ENCODE data around the gene BIRC5. TPM values are rescaled to one million over a fixed set of nuclear protein-coding genes. Genes with fewer than 3 reads are reported as not detected.

BIRC5 gene
- total RNA-seq, 1 donor from 2014 or later, result 5.8 TPM

DNA sequence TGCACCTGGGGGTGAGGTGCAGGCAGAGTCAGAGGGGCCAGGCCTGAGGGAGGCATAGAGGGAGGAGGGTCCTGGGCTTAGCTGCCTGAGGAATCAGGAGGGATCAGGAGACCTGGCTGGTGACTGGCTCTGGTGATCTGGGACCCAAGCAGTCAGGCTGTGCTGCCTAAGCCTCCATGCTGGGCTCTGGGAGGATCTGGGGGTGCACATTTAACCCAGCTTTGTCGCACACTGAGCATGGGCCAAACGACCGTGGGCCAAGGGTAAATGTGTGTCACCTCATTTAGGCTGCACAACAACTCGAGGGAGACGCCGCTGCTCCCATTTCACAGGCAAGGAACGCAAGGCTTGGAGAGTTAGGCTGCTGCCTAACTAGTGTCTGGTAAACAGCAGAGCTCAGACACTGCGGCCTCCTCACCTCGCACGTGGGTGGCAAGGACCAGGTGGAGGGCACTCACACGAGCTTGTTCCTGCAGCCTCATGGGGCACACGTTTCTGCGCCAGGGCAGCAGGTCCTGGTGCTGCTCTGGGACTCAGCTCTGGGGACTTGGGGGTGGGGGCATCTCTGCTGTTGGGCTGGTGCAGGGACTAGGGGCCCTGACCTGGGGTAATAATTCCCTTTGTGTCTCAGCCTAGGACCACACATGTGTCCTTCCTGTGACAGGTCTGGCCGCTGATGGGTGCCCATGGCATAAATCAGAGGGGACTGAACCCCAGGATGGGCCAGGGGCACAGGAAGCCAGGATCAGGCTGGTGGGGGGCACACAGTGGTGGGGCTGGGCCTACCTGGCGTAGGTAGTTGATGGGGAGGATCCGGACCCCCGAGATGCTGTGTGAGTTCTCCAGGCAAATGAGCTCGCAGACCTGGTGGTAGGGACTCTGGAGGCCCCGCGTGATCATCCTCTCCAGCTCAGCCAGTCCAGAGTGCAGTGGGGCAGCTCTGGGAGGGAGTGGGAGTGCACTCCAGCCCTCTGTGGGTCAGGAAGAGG is 36.1 kb downstream of the BIRC5 start:
- Histone ChIP-seq H3K9me3 (ENCODE audit: insufficient read depth, low read depth, low read length) (no peaks in the 10 kb centered on the region), H3K4me2 (ENCODE audit: low read length) (no peak overlapping the region), H2AFZ (ENCODE audit: low read depth, low read length) (no peak overlapping the region), H3K9ac (ENCODE audit: low read length) (no peak overlapping the region), H3K27me3 (ENCODE audit: insufficient read depth, low read length) (no peaks in the 10 kb centered on the region), H3K27ac (ENCODE audit: low read depth, low read length) (no peak overlapping the region), H4K20me1 (ENCODE audit: insufficient read depth, low read length) (no peaks in the 10 kb centered on the region), H3K79me2 (ENCODE audit: insufficient read depth, low read length) (no peaks in the 10 kb centered on the region), H3K4me3 (ENCODE audit: insufficient read depth, low read depth, low read length) (no peak overlapping the region), H3K36me3 (ENCODE audit: insufficient read depth, low read length) (no peaks in the 10 kb centered on the region), H3K4me1 (ENCODE audit: insufficient read depth, low read length) (peaks cover 4% of the 10 kb centered on the region)
- Mint-ChIP-seq H3K4me3 (ENCODE audit: unreplicated experiment) (no peak overlapping the region), H3K4me1 (ENCODE audit: low read depth, unreplicated experiment) (no peaks in the 10 kb centered on the region), H3K27me3 (ENCODE audit: low read depth, unreplicated experiment) (peaks cover 10% of the 10 kb centered on the region), H3K27ac (ENCODE audit: unreplicated experiment) (no peak overlapping the region), H3K36me3 (ENCODE audit: low read depth, unreplicated experiment) (no peaks in the 10 kb centered on the region), H3K9me3 (ENCODE audit: unreplicated experiment) (no peaks in the 10 kb centered on the region)
- no peak for FAIRE-seq
- TF ChIP-seq, protein P1, sequence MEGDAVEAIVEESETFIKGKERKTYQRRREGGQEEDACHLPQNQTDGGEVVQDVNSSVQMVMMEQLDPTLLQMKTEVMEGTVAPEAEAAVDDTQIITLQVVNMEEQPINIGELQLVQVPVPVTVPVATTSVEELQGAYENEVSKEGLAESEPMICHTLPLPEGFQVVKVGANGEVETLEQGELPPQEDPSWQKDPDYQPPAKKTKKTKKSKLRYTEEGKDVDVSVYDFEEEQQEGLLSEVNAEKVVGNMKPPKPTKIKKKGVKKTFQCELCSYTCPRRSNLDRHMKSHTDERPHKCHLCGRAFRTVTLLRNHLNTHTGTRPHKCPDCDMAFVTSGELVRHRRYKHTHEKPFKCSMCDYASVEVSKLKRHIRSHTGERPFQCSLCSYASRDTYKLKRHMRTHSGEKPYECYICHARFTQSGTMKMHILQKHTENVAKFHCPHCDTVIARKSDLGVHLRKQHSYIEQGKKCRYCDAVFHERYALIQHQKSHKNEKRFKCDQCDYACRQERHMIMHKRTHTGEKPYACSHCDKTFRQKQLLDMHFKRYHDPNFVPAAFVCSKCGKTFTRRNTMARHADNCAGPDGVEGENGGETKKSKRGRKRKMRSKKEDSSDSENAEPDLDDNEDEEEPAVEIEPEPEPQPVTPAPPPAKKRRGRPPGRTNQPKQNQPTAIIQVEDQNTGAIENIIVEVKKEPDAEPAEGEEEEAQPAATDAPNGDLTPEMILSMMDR (IDR thresholded peaks at IDR 0.05; ENCODE audit: insufficient read depth, low read depth, low read length), result no peak
- no peak for TF ChIP-seq EZH2 (IDR thresholded peaks at IDR 0.05; ENCODE audit: insufficient read depth, low read length)
- DNase-seq (ENCODE audit: low read depth), result no peak

DNA sequence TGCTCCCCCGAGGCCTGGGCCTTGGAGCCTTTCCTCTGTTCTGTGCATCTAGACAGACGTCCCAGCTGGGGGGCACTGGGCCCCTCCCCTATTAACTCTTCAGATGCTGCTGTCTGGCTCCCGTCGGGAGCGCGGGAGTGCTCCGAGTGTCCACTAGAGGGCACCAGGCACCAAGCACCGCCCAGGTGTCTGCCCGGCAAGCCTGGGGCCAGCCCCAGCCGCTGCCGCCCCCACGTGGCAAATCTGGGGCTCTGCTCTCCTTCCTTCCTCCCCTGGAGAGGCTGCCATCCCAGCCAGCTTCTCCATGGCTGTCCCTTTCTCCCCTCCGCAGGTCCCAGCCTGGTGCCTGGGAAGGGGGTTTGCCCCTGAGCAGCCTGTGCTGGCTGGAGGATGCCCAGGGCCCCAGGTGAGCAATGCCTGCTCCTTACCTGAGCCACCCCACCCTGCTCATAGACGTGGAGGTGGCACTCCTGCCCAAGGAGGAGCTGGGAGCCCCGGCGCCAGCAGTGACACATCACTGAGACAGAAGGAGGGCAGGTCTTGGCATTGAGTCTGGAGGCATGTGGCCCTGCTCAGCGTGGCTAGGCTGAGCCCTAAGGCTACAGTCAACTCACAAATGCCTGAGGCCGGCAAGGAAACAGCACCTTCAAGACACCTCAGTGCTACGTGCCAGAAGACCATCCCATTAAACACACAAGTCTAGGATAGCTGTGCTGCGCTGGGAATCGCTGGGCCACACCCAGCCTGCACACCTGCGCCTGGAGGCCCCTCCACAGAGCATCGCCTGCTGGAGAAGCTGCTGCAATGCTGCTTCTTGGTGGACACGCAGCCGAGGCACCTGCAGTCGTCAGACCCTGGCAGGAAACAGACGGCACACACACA is 37.1 kb downstream of the BIRC5 start:
- Histone ChIP-seq H4K20me1 (ENCODE audit: insufficient read depth, low read length) (no peaks in the 10 kb centered on the region), H3K4me3 (ENCODE audit: insufficient read depth, low read depth, low read length) (no peak overlapping the region), H3K27ac (ENCODE audit: low read depth, low read length) (no peak overlapping the region), H3K9me3 (ENCODE audit: insufficient read depth, low read depth, low read length) (no peaks in the 10 kb centered on the region), H3K9ac (ENCODE audit: low read length) (no peak overlapping the region), H3K79me2 (ENCODE audit: insufficient read depth, low read length) (no peaks in the 10 kb centered on the region), H3K27me3 (ENCODE audit: insufficient read depth, low read length) (no peaks in the 10 kb centered on the region), H3K4me1 (ENCODE audit: insufficient read depth, low read length) (peaks cover 4% of the 10 kb centered on the region), H3K4me2 (ENCODE audit: low read length) (peak overlapping the region; percentile 16), H2AFZ (ENCODE audit: low read depth, low read length) (no peak overlapping the region), H3K36me3 (ENCODE audit: insufficient read depth, low read length) (no peaks in the 10 kb centered on the region)
- H3K27ac Mint-ChIP-seq (ENCODE audit: unreplicated experiment), result no peak overlapping the region
- peak; percentile 51 for DNase-seq (ENCODE audit: low read depth)
- H3K4me1 Mint-ChIP-seq (ENCODE audit: low read depth, unreplicated experiment), result no peaks in the 10 kb centered on the region
- TF ChIP-seq, protein P1 (IDR thresholded peaks at IDR 0.05; ENCODE audit: insufficient read depth, low read depth, low read length), result peak; percentile 84
- no peak for TF ChIP-seq EZH2 (IDR thresholded peaks at IDR 0.05; ENCODE audit: insufficient read depth, low read length)
- FAIRE-seq, result no peak
- peaks cover 10% of the 10 kb centered on the region for H3K27me3 Mint-ChIP-seq (ENCODE audit: low read depth, unreplicated experiment)
- H3K9me3 Mint-ChIP-seq (ENCODE audit: unreplicated experiment), result no peaks in the 10 kb centered on the region
- no peaks in the 10 kb centered on the region for H3K36me3 Mint-ChIP-seq (ENCODE audit: low read depth, unreplicated experiment)
- no peak overlapping the region for H3K4me3 Mint-ChIP-seq (ENCODE audit: unreplicated experiment)

Data from astrocyte (in vitro differentiated cells and primary cell).